Measurements from ENCODE around the gene PIEZO1.

Gene PIEZO1

GRCh38 chr16:88768071-88768783, 16.8 kb downstream of the PIEZO1 start:
- DNase-seq (ENCODE audit: low spot score), result no peak

- DNase-seq (ENCODE audit: low spot score), result no peak
These were observed 17.4 kb downstream of the PIEZO1 start for GRCh38 chr16:88767546-88768070.

GRCh38 chr16:88766975-88767374, 18.0 kb downstream of the PIEZO1 start:
- DNase-seq (ENCODE audit: low spot score), result no peak

- no peak for DNase-seq (ENCODE audit: low spot score)
These were observed 20.1 kb downstream of the PIEZO1 start for GRCh38 chr16:88764913-88765349.

- DNase-seq (ENCODE audit: low spot score), result no peak
These were observed 20.9 kb downstream of the PIEZO1 start for GRCh38 chr16:88764080-88764479.

GRCh38 chr16:88763502-88764053, 21.4 kb downstream of the PIEZO1 start:
- DNase-seq (ENCODE audit: low spot score), result no peak

GRCh38 chr16:88762941-88763340, 22.1 kb downstream of the PIEZO1 start:
- DNase-seq (ENCODE audit: low spot score), result no peak

GRCh38 chr16:88762258-88762870, 22.7 kb downstream of the PIEZO1 start:
- DNase-seq (ENCODE audit: low spot score), result no peak

- DNase-seq (ENCODE audit: low spot score), result no peak
These were observed 23.2 kb downstream of the PIEZO1 start for GRCh38 chr16:88761830-88762229.

GRCh38 chr16:88761143-88761534, 23.9 kb downstream of the PIEZO1 start:
- DNase-seq (ENCODE audit: low spot score), result no peak

GRCh38 chr16:88760424-88761142, 24.4 kb downstream of the PIEZO1 start:
- no peak for DNase-seq (ENCODE audit: low spot score)

- DNase-seq (ENCODE audit: low spot score), result no peak
These were observed 25.1 kb downstream of the PIEZO1 start for GRCh38 chr16:88759976-88760350.

GRCh38 chr16:88759245-88759975, 25.6 kb downstream of the PIEZO1 start:
- peak; percentile 91 for DNase-seq (ENCODE audit: low spot score)

- no peak for DNase-seq (ENCODE audit: low spot score)
These were observed 26.1 kb downstream of the PIEZO1 start for GRCh38 chr16:88758944-88759244.

GRCh38 chr16:88758227-88758943, 26.6 kb downstream of the PIEZO1 start:
- no peak for DNase-seq (ENCODE audit: low spot score)

- no peak for DNase-seq (ENCODE audit: low spot score)
These were observed 29.1 kb downstream of the PIEZO1 start for GRCh38 chr16:88755745-88756443.

GRCh38 chr16:88754912-88755744, 29.9 kb downstream of the PIEZO1 start:
- peak; percentile 69 for DNase-seq (ENCODE audit: low spot score)

GRCh38 chr16:88754109-88754911, 30.7 kb downstream of the PIEZO1 start:
- no peak for DNase-seq (ENCODE audit: low spot score)

GRCh38 chr16:88753602-88754001, 31.4 kb downstream of the PIEZO1 start:
- no peak for DNase-seq (ENCODE audit: low spot score)

Data from SK-N-DZ (cell line).